Activated naive CD4-positive, alpha-beta T cell treated with anti-CD3 and anti-CD28 coated beads, Interleukin-2, amount 50 U/mL, for 16 hours (primary cell): ENCODE results near the gene ADAM12.

Experiments
- DNase-seq: peaks from one replicate; pipeline ENCODE4 v3.0.0-alpha.2; 2020

The ADAM12 gene

DNA sequence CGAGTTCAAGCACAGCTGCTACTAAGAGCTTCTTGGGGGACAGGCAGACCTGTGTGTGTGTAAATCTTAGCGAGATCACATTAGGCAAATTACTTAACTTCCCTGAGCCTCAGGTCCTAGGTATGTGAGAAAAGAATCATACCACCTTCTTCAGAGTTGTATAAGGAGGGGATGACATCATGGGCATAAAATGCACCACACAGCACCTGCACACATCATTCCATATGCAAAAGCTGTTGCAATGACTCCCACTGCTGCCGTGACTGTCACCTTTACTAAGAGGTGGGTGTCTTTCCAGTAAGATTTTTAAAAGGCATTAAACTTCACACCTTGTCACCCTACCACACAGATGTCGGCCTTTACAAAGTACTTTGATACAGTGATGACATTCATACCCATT is 345.9 kb downstream of the ADAM12 start:
- no peak for DNase-seq

DNA sequence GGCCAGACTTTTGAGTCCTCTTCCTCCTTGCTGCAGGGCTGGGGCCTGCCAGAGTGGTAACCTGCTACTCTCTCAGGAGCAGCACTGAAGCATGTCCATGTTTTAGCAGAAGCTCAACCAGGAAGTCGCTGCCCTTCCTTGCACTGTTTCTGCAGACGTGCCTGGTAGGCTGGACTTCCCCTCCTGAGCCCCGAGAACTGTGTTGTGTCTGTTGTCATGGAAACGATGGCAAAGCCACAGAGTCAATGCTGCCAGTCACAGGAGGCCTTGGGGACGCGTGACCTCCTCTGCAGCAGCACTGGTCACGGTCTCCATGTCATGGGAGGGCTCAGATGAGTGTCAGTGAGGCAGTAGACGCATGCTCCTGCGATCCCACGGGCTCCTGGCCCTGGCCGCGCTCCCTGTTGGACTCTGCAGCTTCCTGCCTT is 346.5 kb downstream of the ADAM12 start:
- peak; percentile 26 for DNase-seq

DNA sequence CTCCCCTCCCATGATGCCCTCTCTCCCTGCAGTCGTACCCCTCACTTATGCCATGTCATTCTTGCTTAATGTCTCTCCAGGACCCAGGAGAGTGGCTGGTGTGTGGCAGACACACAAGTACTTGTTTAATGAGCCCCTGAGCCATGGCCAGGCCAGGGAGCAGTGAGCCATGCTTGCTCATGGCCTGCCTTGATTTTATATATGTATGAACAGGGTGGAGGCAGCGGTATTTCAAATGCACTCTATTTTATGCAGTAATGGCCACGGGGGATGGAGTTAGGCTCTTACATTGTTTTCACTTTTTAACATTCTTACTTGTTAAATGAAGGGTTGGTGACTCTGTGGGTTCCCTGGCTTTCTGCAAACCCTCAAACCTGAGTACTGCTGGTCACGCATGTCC is 347.2 kb downstream of the ADAM12 start:
- no peak for DNase-seq

DNA sequence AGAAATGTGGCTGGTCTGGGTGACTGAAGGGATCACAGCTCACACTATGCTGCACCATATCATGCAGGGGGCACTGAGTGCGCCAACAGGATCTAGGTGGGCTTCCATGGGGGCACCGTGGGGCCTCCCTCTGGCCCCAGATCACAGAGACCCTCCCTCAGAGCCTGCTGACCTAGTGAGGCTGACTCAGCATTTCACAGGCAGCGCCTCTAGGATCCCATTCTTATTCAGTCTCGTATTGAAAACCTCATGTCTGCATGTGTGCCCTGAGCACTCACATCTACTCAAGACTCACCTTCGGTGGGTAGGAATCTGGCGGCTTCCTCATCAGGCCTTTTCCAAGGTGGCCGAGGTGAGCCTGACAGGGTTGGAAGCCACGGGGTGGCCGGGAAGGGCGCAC is 350.3 kb downstream of the ADAM12 start:
- DNase-seq: no peak

DNA sequence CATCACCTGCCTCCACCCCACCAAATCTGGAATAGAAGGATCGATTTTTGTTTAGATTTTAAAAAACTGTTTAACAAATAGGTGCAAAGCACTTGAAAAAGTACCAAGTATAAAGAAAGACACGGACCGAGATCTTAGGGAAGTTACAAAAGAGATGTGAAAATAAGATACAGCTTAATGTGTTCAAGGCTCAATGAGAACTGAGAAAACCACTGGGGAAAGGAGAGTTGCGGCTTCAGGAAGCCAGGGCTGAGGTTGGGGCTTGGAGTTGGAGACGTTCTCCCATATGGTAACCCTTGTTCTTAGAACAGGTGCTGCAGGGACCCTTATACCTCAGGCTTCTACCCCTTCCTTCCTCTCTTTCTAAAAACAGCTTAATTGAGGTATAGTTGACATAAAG is 351.8 kb downstream of the ADAM12 start:
- no peak for DNase-seq

DNA sequence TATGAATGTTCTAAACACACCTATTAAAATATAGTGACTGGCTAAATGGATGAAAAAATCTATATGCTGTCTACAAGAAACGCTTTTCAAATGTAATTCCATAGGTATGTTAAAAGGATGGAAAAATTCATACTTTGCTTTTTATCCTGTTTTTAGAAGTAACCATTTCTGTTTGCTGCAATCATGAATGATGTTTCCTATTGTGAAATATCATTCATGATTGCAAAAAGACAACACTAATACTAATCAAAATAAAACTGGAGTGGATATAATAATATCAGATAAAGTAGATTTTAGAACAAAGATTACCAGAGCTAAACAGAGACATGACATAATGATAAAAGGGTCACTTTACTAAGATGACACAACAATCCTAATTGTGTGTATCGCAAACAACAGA is 353.7 kb downstream of the ADAM12 start:
- no peak for DNase-seq

DNA sequence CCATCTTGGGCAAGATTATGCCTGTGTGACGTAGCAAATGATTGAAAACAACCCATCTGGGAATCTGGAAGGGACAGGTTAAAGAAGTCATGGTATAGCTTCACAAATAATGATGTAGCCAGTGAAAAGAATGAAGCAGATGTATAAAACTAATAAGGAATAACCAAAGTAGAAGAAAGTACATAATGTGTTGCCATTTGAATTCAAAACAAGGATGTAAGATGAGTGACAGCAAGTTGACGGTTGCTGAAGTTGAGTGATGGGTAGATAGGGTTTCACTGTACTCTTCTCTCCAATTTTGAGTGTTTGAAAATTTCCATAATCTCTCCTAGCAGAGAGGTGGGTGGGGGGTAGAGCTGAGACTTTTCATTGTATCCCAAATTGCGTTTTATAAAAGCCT is 358.3 kb downstream of the ADAM12 start:
- DNase-seq: no peak

DNA sequence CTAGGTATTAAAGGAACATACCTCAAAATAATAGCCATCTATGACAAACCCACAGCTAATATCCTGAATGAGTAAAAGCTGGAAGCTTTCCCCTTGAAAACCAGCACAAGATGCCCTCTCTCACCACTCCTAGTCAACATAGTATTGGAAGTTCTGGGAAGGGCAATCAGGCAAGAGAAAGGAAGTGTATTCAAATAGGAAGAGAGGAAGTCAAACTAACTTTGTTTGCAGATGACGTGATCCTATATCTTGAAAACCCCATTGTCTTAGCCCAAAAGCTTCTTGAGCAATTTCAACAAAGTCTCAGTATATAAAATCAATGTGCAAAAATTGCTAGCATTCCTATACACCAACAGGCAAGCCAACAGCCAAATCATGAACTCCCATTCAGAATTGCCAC is 360.6 kb downstream of the ADAM12 start:
- DNase-seq: no peak

DNA sequence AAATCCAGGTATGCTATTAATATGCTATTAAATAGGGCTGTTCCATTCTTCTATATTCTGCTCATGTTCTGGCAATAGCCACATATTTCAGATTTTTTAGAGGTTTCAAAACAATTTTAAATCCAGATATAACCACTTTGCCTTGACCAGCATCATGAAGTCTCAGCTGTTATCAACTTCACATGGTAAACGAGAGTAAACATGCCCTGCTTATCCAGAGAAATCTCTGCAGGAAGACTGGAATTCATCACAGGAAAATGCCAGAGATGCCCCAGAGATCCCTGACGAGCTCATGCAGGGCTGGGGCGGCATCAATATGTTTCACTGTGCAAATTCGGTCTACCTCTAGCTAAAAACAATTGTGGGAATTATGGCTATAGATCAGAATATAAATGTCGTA is 365.4 kb downstream of the ADAM12 start:
- no peak for DNase-seq

DNA sequence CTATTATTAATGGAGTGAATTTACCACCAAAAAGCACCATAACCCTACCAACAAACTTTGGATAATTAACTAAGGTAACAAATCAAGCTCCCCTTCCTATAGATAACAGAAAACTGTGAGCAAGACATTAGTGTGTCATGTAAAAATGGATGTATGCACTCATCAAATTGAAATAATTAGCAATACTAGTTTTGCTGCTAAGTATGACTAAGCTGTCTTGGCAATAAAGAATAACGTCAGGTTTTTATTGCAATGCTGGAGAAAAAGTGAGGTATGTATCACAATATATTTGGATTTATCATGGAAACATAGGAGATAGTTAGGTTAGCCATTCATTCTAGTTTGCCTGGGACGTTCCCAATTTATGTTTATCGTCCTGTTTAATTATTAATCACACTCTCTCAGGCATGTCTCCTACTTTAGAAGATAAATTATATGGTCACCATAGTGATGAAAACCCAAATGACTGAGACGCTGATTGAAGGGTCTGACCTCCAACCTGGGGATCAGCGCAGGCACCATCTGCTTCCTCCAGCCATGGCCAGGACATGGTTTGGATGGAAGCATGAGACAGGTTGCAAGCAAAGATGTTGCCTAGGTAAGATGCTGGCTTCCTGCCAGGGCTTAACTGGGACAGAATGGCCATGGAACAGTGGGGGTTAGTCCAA is 366.3 kb downstream of the ADAM12 start:
- DNase-seq: no peak

DNA sequence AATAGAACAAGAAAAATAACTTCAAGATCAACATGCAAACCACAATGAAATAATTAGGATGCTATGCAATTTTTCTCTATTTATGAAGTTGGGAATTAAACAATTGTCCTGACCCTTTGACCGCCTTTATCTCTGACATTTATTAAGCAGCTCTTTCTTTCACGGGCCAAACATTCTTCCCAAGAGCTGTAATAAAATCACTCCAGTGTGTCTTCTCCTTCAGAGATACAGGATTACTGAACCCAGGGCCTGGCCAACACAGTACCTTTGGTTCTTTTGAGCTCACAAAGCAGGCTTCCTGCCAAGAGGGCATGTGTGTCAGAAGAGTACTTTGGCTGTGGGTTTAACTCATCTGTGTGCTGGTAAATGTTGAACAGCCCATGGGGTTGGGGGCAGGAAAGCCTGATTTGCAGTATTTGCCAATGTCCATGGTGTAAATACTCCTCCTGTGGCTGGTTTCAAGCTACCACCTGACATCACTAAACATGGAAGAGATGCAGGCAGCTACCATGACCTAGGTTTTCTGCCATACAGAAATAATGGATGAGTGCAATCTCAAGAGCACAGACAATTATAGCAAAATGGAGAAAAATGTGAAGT is 370.2 kb downstream of the ADAM12 start:
- DNase-seq: no peak

DNA sequence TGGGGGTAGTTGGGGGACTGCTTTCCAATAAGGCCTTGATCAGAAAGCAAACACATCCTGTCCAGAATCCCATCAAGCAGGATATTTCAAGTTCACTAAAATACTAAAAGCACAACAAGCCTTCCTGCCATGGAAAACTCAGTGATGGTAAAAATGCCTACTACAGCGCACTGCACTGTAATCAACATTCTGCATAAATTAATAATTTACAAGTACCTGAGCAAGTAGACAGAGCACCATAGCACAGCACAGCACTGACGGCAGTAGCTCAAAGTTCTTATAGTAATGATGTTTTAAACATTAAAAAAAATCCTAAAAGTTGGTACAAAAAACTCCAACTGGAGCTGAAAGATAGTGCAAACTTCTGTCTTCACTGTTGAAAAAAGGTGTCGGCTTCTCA is 371.4 kb downstream of the ADAM12 start:
- DNase-seq: no peak

DNA sequence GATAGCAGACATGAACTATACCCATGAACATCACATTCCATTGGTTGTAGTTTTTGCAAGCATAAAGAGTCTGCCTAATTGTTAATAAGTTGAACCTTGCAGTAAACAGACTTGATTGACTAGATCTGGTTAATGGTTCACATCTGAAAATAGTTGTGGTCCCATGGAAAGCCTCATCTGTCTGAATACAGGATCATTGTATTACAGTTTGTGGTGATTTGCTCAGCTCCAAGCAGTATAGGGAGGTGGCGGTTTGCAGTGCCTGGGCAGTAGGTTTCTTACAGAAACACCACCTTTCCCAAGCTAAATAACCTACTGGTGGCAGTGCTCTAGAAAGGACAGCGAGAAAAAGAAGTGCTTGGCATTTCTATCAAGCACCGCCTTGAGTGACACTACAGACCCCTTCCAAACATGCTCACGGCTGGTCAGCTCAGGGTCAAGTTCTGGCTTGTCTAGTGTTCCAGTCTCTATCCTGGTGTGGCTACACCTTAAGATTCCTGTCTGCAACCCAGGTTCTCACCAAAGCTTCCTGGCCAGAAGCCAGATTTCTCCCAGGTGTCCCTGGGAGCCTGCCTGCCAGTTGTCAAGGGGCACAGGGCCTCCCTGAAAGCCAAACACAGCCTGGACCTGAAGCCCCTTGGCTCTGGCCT is 372.0 kb downstream of the ADAM12 start:
- no peak for DNase-seq

DNA sequence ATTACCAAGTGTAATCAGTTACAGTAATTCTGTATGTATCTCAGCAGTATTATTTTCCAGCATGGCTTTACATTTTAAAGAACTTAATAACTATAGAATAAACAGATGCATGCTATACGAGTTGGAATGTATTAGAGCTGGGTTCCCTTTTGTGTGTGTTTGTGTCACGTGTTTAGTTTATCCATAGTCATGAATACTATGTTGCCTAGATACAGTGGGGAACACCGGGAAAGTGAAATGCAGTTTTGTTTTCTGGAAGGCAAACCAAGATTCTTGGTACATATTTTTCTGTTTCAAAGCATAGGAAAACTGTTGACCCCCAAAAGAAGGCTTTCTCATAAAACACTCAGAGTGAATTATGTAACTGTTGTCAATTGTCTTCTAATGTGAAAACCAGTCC is 372.9 kb downstream of the ADAM12 start:
- DNase-seq: no peak

DNA sequence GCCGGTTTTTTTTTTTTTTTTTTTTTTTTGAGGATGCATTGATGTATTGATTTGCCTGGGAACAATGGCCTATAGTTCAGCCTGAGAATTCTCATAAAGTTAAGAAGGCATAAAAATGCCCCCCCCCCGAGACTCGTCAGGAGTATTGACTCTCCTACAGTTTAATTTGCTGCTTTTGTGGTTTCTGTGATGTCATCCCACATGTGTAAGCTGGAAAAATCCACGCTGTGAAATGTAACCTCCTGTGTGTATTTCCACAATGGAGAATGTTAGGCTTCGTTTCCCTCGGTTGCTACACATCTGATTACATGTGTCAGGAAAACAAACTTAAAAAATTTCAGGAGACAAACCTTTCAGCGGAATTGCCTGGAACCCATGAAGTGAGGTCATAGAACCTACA is 374.0 kb downstream of the ADAM12 start:
- DNase-seq: no peak

DNA sequence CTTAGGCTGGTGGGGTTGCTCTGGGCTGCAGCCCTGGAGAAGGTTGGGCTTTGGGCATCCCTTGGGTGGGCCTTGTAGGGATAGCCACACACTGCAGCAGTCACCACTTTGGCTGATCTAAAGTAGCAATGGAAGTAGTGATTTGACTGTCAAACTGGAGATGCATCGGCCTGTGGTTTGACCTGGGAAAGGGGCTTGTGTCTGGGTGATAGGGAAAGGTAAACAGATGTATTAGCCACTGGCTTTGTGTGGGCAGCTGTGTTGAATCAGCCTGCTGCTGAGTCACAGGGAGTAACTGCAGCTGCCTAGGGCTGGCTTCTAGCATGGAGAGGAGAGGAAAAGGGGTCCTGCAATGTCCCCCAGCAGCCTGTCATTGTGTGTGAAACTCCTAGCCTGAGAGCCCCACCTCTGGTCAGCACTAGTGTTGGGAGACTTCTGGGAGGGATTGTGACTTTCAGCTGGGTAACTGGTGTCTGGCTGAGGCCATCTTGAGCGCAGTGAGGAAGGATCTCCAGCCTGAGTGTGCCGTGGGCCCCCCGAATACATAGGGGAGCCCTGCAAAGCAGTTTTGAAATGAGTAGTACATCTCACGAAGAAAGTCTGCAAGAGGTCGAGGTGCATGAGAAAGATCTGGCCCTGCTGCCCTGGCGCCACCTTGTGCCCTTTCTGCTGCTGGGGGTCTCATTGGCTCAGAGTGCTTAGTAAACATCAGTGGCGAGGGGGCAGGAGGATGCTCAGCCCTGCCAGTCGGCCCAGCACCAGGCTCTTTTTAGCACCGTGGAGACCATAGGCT is 374.6 kb downstream of the ADAM12 start:
- no peak for DNase-seq

DNA sequence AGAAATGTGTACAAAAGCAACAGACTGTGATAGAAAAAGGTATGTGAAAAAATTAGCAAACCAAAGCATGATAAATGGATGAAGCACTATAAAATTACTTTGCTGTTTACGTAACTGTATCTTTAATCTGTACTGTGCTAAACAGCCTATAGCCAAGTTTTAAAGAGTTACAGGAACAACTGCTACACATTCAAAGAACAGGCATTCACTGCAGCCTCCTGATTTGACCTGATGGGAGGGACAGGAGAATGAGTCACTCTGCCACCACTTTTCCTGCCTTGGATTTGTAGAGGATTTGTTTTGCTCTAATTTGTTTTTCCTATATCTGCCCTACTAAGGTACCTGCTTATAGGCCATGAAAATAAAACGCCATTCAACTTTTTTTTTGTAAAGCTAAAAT is 375.8 kb downstream of the ADAM12 start:
- DNase-seq: no peak

DNA sequence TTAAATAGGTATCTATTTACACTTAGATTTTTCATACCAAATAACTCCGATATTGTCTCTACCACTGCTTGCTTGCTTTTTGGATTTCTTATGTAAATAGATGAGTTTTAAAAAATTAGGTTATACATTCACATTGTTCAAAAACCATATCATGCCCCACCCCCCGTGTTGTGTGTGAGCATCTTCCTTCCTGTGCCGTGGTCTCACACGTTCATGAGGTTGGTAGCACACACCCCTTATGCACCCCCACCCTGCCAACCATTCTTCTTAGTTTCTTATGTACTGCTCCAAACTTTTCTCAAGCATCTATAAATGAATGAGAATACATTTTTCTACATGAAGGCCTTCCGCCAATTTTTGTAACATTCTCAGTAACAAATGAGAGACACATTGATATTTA is 376.3 kb downstream of the ADAM12 start:
- DNase-seq: no peak

DNA sequence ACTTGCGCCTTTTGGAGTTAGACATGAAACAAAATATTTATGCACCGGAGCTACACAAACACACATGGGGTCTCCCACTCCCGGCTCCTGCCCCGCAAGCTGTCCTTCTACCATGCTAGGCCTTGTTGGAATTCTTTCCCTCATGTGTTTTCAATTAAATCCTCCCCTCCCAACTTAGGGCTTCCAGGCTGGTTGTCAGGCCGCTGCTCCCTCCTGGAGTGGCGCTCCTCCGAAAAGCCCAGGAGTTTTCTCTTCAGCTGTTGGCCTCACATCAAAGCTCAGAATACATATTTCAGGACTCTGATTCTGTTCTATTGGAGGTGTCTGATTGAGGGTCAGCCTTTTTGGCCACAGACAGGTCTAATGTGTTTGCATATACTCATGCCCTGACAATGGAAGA is 378.6 kb downstream of the ADAM12 start:
- no peak for DNase-seq

DNA sequence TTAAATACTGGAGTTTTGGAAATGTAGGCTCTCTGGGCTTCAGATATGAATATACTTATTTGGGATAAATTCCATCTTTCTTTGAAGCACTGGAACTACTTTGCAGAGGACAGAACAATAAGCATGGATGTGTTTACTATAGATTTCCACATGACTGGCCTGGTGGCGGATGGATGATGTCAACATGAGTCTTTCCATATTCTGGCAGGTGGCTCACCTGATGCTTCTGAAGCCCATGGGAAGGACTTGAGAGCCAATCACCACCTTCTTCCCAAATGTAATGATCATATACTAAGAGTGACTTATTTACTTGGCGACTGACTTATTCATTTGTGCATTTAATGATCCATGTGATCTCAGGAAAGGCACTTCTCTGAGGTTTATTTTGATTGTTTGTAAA is 381.4 kb downstream of the ADAM12 start:
- no peak for DNase-seq

DNA sequence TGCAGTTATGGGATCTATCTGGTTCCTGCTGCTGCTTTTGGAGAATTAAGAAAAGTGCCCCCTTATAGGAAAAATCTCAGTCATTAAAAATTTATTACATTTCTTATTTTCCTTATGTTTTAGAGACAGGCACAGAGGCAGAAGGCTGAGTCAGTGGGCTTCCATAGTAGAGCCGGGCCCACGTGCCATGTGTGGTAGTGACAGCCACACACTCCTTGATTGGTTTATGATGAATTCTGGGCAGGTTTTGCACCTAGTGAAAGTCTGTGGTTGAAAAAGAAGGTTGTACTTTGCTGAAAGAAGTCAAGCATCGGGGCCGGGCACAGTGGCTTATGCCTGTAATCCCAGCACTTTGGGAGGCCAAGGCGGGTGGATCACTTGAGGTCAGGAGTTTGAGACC is 382.0 kb downstream of the ADAM12 start:
- DNase-seq: no peak

DNA sequence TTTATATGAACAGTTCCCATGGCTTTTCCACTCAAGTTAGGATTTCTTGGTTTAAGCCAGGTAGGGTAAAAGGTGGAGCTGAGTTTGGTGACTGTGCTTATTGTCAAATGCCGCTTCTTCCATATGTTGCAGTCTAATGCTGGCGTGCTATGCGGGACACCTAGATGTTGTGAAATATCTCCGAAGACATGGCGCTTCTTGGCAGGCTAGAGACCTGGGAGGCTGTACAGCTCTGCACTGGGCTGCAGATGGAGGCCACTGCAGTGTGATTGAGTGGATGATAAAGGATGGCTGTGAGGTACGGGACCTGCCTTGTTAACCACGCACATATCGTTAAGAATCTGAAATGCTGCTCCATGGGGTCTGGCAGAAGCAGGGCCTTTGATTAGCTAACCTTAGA is 383.5 kb downstream of the ADAM12 start:
- DNase-seq: no peak

DNA sequence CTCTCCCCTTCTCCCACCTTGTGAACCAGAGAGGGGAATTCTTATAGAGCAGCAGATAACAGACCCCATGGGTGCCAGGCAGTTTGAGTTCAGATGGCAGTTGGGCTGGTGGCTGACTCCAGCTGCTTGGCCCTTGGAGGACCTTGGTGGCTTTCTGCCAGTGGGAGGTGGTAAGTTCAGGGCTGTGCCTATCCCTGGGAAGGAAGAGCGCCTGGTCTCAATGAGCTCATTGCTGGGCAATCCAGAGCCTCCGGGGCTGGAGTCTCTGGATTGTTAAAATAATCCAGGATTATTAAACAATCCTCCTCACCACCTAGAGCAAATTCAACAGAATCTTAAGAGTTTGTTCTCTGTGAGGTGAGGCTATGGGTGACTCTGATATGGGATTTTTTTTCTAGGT is 386.7 kb downstream of the ADAM12 start:
- DNase-seq: no peak

DNA sequence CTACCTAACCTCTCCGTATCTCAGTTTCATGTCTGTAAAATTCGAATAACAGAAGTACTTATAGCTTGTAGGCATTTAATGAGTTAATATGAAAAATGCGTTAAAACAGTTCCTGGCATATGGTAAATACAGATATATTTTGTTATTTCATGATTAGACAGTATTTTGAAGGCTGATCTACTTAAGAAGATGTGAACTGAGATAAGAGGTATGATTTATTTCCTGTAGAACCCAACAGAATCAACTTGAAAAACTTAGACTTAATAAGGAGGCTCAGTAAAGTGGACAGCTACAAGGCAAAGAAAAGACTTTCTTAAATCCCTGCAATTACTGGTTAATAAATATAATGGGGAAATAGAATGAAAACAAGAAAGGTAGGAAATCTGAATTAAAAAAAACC is 388.6 kb downstream of the ADAM12 start:
- DNase-seq: no peak
